Fibroblast of lung (primary cell): ENCODE measurements around the gene LRRC52.

ENCODE experiments used
- EZH2 ChIP-seq: IDR thresholded peaks from 2 replicates; pipeline ENCODE4 v1.5.1; 2012; ENCODE audit warnings: low read length, control low read depth, mild to moderate bottlenecking; ENCODE audit errors: missing control alignments
- TF ChIP-seq, protein P1 (sequence below), 2 donors: IDR thresholded peaks in 1 of 2; conservative IDR thresholded peaks in 1 of 2; 1 replicate in 1 of 2; 2 replicates in 1 of 2; pipeline ENCODE4 v1.5.1; 2011 to 2012; ENCODE audit warnings: low read length in 2 of 2, control low read depth in 1 of 2, inconsistent platforms in 1 of 2, low read depth in 1 of 2, mild to moderate bottlenecking in 1 of 2

DNA sequence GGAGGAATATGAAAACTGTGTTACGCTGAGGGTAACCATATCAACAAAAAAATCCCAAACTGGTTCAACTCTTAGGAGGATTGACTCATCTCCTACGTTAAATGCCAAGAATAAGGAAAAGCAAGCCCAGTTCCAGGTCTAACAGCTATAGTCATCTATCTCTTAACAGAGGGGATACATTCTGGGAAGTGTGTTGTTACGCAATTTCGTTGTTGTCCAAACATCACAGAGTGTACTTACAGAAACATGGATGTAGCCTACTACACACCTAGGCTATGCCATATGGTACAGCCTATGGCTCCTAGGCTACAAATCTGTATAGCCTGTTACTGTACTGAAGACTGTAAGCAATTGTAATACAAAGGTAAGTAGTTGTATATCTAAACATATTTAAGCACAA lies 23.2 kb upstream of the LRRC52 start:
- TF ChIP-seq, protein P1, sequence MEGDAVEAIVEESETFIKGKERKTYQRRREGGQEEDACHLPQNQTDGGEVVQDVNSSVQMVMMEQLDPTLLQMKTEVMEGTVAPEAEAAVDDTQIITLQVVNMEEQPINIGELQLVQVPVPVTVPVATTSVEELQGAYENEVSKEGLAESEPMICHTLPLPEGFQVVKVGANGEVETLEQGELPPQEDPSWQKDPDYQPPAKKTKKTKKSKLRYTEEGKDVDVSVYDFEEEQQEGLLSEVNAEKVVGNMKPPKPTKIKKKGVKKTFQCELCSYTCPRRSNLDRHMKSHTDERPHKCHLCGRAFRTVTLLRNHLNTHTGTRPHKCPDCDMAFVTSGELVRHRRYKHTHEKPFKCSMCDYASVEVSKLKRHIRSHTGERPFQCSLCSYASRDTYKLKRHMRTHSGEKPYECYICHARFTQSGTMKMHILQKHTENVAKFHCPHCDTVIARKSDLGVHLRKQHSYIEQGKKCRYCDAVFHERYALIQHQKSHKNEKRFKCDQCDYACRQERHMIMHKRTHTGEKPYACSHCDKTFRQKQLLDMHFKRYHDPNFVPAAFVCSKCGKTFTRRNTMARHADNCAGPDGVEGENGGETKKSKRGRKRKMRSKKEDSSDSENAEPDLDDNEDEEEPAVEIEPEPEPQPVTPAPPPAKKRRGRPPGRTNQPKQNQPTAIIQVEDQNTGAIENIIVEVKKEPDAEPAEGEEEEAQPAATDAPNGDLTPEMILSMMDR (conservative IDR thresholded peaks at IDR 0.05 in 1 of 2, IDR thresholded peaks at IDR 0.05 in 1 of 2; ENCODE audit: low read depth in 1 of 2, low read length in 2 of 2) = no peak
- no peak for TF ChIP-seq EZH2
